K562 (cell line): Measurements from ENCODE around the gene GPN3. TPM values are rescaled to one million over a fixed set of nuclear protein-coding genes. Genes with fewer than 3 reads are reported as not detected.

ENCODE experiments used
- CCAR2 ChIP-seq: fragments of 200-400 bp; formaldehyde crosslinking; IDR thresholded peaks from 2 replicates; pipeline ENCODE4 v1.6.1; 2017; ENCODE audit warnings: mild to moderate bottlenecking, low read depth, low read length
- DACH1 ChIP-seq: fragments of 450-650 bp; IDR thresholded peaks from 2 replicates; pipeline ENCODE4 v1.6.1; 2018; ENCODE audit not compliant: partially characterized antibody
- EGR1 ChIP-seq: fragments of 450-650 bp; conservative IDR thresholded peaks from 2 replicates; pipeline ENCODE4 v1.6.1; 2017; ENCODE audit warnings: mild to moderate bottlenecking
- EP400 ChIP-seq: fragments of 450-650 bp; IDR thresholded peaks from 2 replicates; pipeline ENCODE4 v1.6.1; 2017; ENCODE audit warnings: antibody characterized with exemption, mild to moderate bottlenecking, moderate library complexity
- GTF2B ChIP-seq: IDR thresholded peaks from 2 replicates; pipeline ENCODE4 v1.6.1; 2011; ENCODE audit not compliant: insufficient read length; ENCODE audit errors: extremely low read depth
- HEY1 ChIP-seq: fragments of 250-450 bp; sonication (Bioruptor Pico); IDR thresholded peaks from 2 replicates; pipeline ENCODE4 v1.5.0; 2020; ENCODE audit warnings: mild to moderate bottlenecking, moderate library complexity, borderline replicate concordance
- HOXB6 ChIP-seq: fragments of 250-450 bp; sonication (Bioruptor Pico); IDR thresholded peaks from 2 replicates; pipeline ENCODE4 v1.5.1; 2022; ENCODE audit warnings: mild to moderate bottlenecking, borderline replicate concordance
- MITF ChIP-seq: IDR thresholded peaks from 2 replicates; pipeline ENCODE4 v1.6.1; 2014; ENCODE audit warnings: antibody characterized with exemption
- NRF1 ChIP-seq, 2 experiments: fragments of 450-650 bp; IDR thresholded peaks in 1 of 2; conservative IDR thresholded peaks in 1 of 2; 2 replicates each; pipeline ENCODE4 v1.6.1; 2014; ENCODE audit warnings: mild to moderate bottlenecking in 2 of 2
- POLR2A ChIP-seq: fragments of 450-650 bp; conservative IDR thresholded peaks from 2 replicates; pipeline ENCODE4 v1.6.1; 2016
- RBM25 ChIP-seq: fragments of 200-400 bp; formaldehyde crosslinking; IDR thresholded peaks from 2 replicates; pipeline ENCODE4 v1.6.1; 2018; ENCODE audit warnings: low read length, low read depth, moderate library complexity; ENCODE audit not compliant: severe bottlenecking
- SAP30 ChIP-seq: fragments of 200-600 bp; sonication (generic); IDR thresholded peaks from 2 replicates; pipeline ENCODE4 v1.6.1; 2012; ENCODE audit warnings: borderline replicate concordance, low read depth, mild to moderate bottlenecking, moderate library complexity, low read length, control low read depth, inconsistent platforms; ENCODE audit not compliant: insufficient read depth, poor library complexity, severe bottlenecking
- SMAD1 ChIP-seq: fragments of 150-350 bp; IDR thresholded peaks from 2 replicates; pipeline ENCODE4 v1.6.1; 2014; ENCODE audit warnings: low read length, low read depth; ENCODE audit not compliant: partially characterized antibody
- ZBTB1 ChIP-seq: sonication (generic); formaldehyde crosslinking; IDR thresholded peaks from 2 replicates; pipeline ENCODE4 v1.8.1; 2023; ENCODE audit warnings: missing genetic modification reagents, low read depth, mild to moderate bottlenecking, borderline replicate concordance
- ZFP91 ChIP-seq: sonication (generic); formaldehyde crosslinking; IDR thresholded peaks from 2 replicates; pipeline ENCODE4 v1.8.0; 2022; ENCODE audit warnings: mild to moderate bottlenecking, missing genetic modification reagents
- ZFPM2 ChIP-seq: fragments of 250-450 bp; sonication (Bioruptor Pico); IDR thresholded peaks from 2 replicates; pipeline ENCODE4 v1.5.1; 2022; ENCODE audit warnings: mild to moderate bottlenecking
- ZNF197 ChIP-seq: fragments of 200-800 bp; sonication (Bioruptor generic); IDR thresholded peaks from 2 replicates; pipeline ENCODE4 v1.6.1; 2016; ENCODE audit warnings: low read depth, missing genetic modification characterization, missing compliant biosample characterization
- ZNF217 ChIP-seq: sonication (generic); formaldehyde crosslinking; IDR thresholded peaks from 2 replicates; pipeline ENCODE4 v1.8.0; 2022; ENCODE audit warnings: mild to moderate bottlenecking, missing genetic modification reagents
- ZNF518B ChIP-seq: fragments of 250-450 bp; sonication (Bioruptor Pico); IDR thresholded peaks from 2 replicates; pipeline ENCODE4 v1.5.0; 2021; ENCODE audit warnings: mild to moderate bottlenecking, moderate library complexity
- ZNF785 ChIP-seq: fragments of 250-450 bp; sonication (Bioruptor Pico); IDR thresholded peaks from 2 replicates; pipeline ENCODE4 v1.4.0; 2020; ENCODE audit warnings: mild to moderate bottlenecking
- polyA plus RNA-seq, 8 experiments: library from polyadenylated mRNA; depleted of rRNA in 4 of 8; stranded (reverse) in 5 of 8; unstranded in 3 of 8; fragments of >200 nt; fragmentation: Nextera tagmentation in 2 of 8; fragmentation: Illumina TruSeq in 1 of 8; extraction: Ambion mirVana in 2 of 8; extraction: Trizol in 1 of 8; gene quantifications; 2 replicates each; pipeline versions ENCODE4 v1.2.1 to v1.2.3, GENCODE V29; 2011 to 2014; ENCODE audit warnings: inconsistent platforms in 1 of 8, missing spikeins in 1 of 8
- total RNA-seq, 7 experiments: library from RNA; depleted of rRNA in 6 of 7; stranded (reverse); fragments of >200 nt in 6 of 7; fragmentation: Illumina TruSeq in 2 of 7; extraction: Trizol in 2 of 7; gene quantifications; 2 replicates each; pipeline versions ENCODE4 v1.2.1 to v1.2.3, GENCODE V29; 2011 to 2021; ENCODE audit warnings: low replicate concordance in 1 of 7

GPN3 gene
- total and polyA plus RNA-seq, 9 of the 15 experiments (the other 6 are each of a cell fraction or from before 2014, with no cell fraction given) = 35.8 to 123 (median 64.2) TPM

GRCh38 chr12:110501752-110502738, 34.0 kb upstream of the GPN3 start, which contains the start of the genes RAD9B and VPS29 (continued):
- TF ChIP-seq NRF1 (conservative IDR thresholded peaks at IDR 0.05 in 1 of 2, IDR thresholded peaks at IDR 0.05 in 1 of 2) (peak; percentile 28 to 48; a peak in 3 of 4 replicates), SMAD1 (peak; percentile 18), ZNF518B (no peak), GTF2B (no peak), EP400 (peak; percentile 95), ZBTB1 (CRISPR knock-in tag) (peak; percentile 85; the same call in 1 of the 2 replicates), ZNF785 (CRISPR knock-in tag) (no peak), CCAR2 (no peak), RBM25 (no peak), ZNF197 (CRISPR knock-in tag) (peak; percentile 76; the same call in 1 of the 2 replicates), POLR2A (peak; percentile 97), HOXB6 (CRISPR knock-in tag) (no peak), EGR1 (peak; percentile 80), SAP30 (peak; percentile 61), MITF (0 out of 2 replicates have a peak, but pooled peaks have one; percentile 14), DACH1 (no peak), ZFP91 (CRISPR knock-in tag) (peak; percentile 81), HEY1 (CRISPR knock-in tag) (no peak), ZNF217 (CRISPR knock-in tag) (no peak), ZFPM2 (CRISPR knock-in tag) (no peak)
